ENCODE results near the gene MGAT5.
A peak's percentile ranks its signal among the peaks of the same experiment; 100 is the strongest.

The MGAT5 gene

GRCh38 chr2:134253804-134254203 is at the start of gene MGAT5:
MGAT5 (plus strand) TSS chr2:134254072; CDS start chr2:134254404, 332 bp downstream.
- Histone ChIP-seq H3K36me3 (ENCODE audit: control insufficient read depth in 2 of 2, insufficient read depth in 1 of 2, low read length in 2 of 2) (peaks cover 0 to 15% of the 10 kb centered on the region in 2 experiments; a peak in 1 of 3 replicates), H3K9me3 (ENCODE audit: control insufficient read depth, insufficient read depth, low read depth, low read length) (no peaks in the 10 kb centered on the region), H3K4me3 (ENCODE audit: low read depth, low read length) (no peak within 1 kb of the TSS), H3K27ac (ENCODE audit: extremely low read depth, low read depth, low read length) (no peak within 1 kb of the TSS), H3K4me1 (ENCODE audit: control insufficient read depth, insufficient read depth, low read length) (no peaks in the 10 kb centered on the region)
- ChIA-PET POLR2A (interaction anchor here (1.1 kb wide), 1 partner anchor 8 kb away, joined by 3 read pairs; no protein-coding TSS in a partner anchor), CTCF (interaction anchor here (0.9 to 3.5 kb wide), 3 partner anchors 8 to 158 kb away, joined by 3 to 28 read pairs (median 3); no protein-coding TSS in a partner anchor)
- TF ChIP-seq ZNF292 (tag by site-specific recombination; IDR thresholded peaks at IDR 0.05; ENCODE audit: borderline replicate concordance, low read depth) (no peak), HOXD13 (CRISPR knock-in tag; IDR thresholded peaks at IDR 0.05; ENCODE audit: borderline replicate concordance) (no peak), SCRT2 (tag by site-specific recombination; IDR thresholded peaks at IDR 0.05) (peak; percentile 84), SCRT1 (tag by site-specific recombination; IDR thresholded peaks at IDR 0.05; ENCODE audit: borderline replicate concordance) (peak; percentile 68; the same call in 1 of the 2 replicates), ZXDB (tag by site-specific recombination; IDR thresholded peaks at IDR 0.05) (no peak)

- TF ChIP-seq ZFP3 (tag by site-specific recombination; IDR thresholded peaks at IDR 0.05; ENCODE audit: low read depth) (no peak), KLF9 (tag by site-specific recombination; IDR thresholded peaks at IDR 0.05; ENCODE audit: low read depth) (no peak), ZNF169 (tag by site-specific recombination; IDR thresholded peaks at IDR 0.05) (no peak), ZNF521 (tag by site-specific recombination; IDR thresholded peaks at IDR 0.05) (no peak), ZNF311 (tag by site-specific recombination; IDR thresholded peaks at IDR 0.05; ENCODE audit: borderline replicate concordance) (no peak), ZBTB49 (tag by site-specific recombination; IDR thresholded peaks at IDR 0.05; ENCODE audit: low read depth) (no peak), ZNF777 (tag by site-specific recombination; IDR thresholded peaks at IDR 0.05; ENCODE audit: borderline replicate concordance) (no peak)
- TF ChIP-seq, protein P1, sequence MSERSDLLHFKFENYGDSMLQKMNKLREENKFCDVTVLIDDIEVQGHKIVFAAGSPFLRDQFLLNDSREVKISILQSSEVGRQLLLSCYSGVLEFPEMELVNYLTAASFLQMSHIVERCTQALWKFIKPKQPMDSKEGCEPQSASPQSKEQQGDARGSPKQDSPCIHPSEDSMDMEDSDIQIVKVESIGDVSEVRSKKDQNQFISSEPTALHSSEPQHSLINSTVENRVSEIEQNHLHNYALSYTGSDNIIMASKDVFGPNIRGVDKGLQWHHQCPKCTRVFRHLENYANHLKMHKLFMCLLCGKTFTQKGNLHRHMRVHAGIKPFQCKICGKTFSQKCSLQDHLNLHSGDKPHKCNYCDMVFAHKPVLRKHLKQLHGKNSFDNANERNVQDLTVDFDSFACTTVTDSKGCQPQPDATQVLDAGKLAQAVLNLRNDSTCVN (tag by site-specific recombination; optimal IDR thresholded peaks at IDR 0.05): no peak
- TF ChIP-seq, protein P2, sequence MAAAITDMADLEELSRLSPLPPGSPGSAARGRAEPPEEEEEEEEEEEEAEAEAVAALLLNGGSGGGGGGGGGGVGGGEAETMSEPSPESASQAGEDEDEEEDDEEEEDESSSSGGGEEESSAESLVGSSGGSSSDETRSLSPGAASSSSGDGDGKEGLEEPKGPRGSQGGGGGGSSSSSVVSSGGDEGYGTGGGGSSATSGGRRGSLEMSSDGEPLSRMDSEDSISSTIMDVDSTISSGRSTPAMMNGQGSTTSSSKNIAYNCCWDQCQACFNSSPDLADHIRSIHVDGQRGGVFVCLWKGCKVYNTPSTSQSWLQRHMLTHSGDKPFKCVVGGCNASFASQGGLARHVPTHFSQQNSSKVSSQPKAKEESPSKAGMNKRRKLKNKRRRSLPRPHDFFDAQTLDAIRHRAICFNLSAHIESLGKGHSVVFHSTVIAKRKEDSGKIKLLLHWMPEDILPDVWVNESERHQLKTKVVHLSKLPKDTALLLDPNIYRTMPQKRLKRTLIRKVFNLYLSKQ (tag by site-specific recombination; IDR thresholded peaks at IDR 0.05; ENCODE audit: borderline replicate concordance): no peak
- TF ChIP-seq, protein P3, sequence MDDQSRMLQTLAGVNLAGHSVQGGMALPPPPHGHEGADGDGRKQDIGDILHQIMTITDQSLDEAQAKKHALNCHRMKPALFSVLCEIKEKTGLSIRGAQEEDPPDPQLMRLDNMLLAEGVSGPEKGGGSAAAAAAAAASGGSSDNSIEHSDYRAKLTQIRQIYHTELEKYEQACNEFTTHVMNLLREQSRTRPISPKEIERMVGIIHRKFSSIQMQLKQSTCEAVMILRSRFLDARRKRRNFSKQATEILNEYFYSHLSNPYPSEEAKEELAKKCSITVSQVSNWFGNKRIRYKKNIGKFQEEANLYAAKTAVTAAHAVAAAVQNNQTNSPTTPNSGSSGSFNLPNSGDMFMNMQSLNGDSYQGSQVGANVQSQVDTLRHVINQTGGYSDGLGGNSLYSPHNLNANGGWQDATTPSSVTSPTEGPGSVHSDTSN (CRISPR knock-in tag; IDR thresholded peaks at IDR 0.05): no peak
- TF ChIP-seq, protein P4, sequence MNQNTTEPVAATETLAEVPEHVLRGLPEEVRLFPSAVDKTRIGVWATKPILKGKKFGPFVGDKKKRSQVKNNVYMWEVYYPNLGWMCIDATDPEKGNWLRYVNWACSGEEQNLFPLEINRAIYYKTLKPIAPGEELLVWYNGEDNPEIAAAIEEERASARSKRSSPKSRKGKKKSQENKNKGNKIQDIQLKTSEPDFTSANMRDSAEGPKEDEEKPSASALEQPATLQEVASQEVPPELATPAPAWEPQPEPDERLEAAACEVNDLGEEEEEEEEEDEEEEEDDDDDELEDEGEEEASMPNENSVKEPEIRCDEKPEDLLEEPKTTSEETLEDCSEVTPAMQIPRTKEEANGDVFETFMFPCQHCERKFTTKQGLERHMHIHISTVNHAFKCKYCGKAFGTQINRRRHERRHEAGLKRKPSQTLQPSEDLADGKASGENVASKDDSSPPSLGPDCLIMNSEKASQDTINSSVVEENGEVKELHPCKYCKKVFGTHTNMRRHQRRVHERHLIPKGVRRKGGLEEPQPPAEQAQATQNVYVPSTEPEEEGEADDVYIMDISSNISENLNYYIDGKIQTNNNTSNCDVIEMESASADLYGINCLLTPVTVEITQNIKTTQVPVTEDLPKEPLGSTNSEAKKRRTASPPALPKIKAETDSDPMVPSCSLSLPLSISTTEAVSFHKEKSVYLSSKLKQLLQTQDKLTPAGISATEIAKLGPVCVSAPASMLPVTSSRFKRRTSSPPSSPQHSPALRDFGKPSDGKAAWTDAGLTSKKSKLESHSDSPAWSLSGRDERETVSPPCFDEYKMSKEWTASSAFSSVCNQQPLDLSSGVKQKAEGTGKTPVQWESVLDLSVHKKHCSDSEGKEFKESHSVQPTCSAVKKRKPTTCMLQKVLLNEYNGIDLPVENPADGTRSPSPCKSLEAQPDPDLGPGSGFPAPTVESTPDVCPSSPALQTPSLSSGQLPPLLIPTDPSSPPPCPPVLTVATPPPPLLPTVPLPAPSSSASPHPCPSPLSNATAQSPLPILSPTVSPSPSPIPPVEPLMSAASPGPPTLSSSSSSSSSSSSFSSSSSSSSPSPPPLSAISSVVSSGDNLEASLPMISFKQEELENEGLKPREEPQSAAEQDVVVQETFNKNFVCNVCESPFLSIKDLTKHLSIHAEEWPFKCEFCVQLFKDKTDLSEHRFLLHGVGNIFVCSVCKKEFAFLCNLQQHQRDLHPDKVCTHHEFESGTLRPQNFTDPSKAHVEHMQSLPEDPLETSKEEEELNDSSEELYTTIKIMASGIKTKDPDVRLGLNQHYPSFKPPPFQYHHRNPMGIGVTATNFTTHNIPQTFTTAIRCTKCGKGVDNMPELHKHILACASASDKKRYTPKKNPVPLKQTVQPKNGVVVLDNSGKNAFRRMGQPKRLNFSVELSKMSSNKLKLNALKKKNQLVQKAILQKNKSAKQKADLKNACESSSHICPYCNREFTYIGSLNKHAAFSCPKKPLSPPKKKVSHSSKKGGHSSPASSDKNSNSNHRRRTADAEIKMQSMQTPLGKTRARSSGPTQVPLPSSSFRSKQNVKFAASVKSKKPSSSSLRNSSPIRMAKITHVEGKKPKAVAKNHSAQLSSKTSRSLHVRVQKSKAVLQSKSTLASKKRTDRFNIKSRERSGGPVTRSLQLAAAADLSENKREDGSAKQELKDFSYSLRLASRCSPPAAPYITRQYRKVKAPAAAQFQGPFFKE (tag by site-specific recombination; IDR thresholded peaks at IDR 0.05; ENCODE audit: borderline replicate concordance): no peak
- no peaks in the 10 kb centered on the region for H3K9me3 ChIP-seq (ENCODE audit: control insufficient read depth, insufficient read depth, low read depth, low read length)
- ChIA-PET CTCF (interaction anchor here (0.7 to 4.9 kb wide), 5 partner anchors 43 to 318 kb away, joined by 3 to 69 read pairs (median 8); no protein-coding TSS in a partner anchor), POLR2A (interaction anchor here (1.4 kb wide), 1 partner anchor 85 kb away, joined by 8 read pairs; no protein-coding TSS in a partner anchor)
- no peak overlapping the region for H3K4me3 ChIP-seq (ENCODE audit: low read depth, low read length)
- H3K4me1 ChIP-seq (ENCODE audit: control insufficient read depth, insufficient read depth, low read length): peaks cover 14% of the 10 kb centered on the region
- no peak overlapping the region for H3K27ac ChIP-seq (ENCODE audit: extremely low read depth, low read depth, low read length)
- no peaks in the 10 kb centered on the region for H3K36me3 ChIP-seq (ENCODE audit: control insufficient read depth in 2 of 2, insufficient read depth in 1 of 2, low read length in 2 of 2)
Observed at GRCh38 chr2:134205087-134205486, 48.8 kb upstream of the MGAT5 start.
